ENCODE results near the gene GAGE12E.
"Not testable (repeated sequence)": the region's sequence is repeated elsewhere in the genome, so short reads cannot be mapped to it uniquely, and the experiment has no call there.

DNA sequence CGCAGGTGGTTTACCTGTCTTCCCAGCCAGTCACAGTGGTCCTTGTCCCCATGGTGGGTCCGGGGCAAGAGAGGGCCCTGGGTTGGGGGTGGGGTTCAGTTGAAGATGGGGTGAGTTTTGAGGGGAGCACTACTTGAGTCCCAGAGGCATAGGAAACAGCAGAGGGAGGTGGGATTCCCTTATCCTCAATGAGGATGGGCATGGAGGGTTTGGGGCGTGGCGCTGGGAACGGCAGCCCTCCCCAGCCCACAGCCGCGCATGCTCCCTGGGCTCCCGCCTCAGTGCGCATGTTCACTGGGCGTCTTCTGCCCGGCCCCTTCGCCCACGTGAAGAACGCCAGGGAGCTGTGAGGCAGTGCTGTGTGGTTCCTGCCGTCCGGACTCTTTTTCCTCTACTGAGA lies 47.6 kb downstream of the GAGE12E start, which contains the start of gene GAGE1:
- TF ChIP-seq, protein P1, sequence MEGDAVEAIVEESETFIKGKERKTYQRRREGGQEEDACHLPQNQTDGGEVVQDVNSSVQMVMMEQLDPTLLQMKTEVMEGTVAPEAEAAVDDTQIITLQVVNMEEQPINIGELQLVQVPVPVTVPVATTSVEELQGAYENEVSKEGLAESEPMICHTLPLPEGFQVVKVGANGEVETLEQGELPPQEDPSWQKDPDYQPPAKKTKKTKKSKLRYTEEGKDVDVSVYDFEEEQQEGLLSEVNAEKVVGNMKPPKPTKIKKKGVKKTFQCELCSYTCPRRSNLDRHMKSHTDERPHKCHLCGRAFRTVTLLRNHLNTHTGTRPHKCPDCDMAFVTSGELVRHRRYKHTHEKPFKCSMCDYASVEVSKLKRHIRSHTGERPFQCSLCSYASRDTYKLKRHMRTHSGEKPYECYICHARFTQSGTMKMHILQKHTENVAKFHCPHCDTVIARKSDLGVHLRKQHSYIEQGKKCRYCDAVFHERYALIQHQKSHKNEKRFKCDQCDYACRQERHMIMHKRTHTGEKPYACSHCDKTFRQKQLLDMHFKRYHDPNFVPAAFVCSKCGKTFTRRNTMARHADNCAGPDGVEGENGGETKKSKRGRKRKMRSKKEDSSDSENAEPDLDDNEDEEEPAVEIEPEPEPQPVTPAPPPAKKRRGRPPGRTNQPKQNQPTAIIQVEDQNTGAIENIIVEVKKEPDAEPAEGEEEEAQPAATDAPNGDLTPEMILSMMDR (IDR thresholded peaks at IDR 0.05; ENCODE audit: low read length), result not testable (repeated sequence)
- not testable (repeated sequence) for TF ChIP-seq EZH2 (optimal IDR thresholded peaks at IDR 0.05; ENCODE audit: low read depth, low read length); EZH2phosphoT487 (IDR thresholded peaks at IDR 0.05; ENCODE audit: low read length)

Data from MM.1S (cell line).